ENCODE data around the gene PEAK1. TPM values are rescaled to one million over a fixed set of nuclear protein-coding genes. Genes with fewer than 3 reads are reported as not detected.

The PEAK1 gene
- total RNA-seq, 2 experiments from 2014 or later = 9.2 to 11.0 TPM

- no peak for ATAC-seq (ENCODE audit: poor library complexity)
- POLR2A ChIA-PET = no interaction called here
- Histone ChIP-seq H3K27me3 (ENCODE audit: control insufficient read depth in 1 of 2, insufficient read depth in 2 of 2, low read length in 2 of 2) (no peaks in the 10 kb centered on the region), H3K9me3 (ENCODE audit: control insufficient read depth in 1 of 2, insufficient read depth in 1 of 2, low read length in 2 of 2) (no peaks in the 10 kb centered on the region), H3K4me3 (ENCODE audit: low read length) (no peak overlapping the region), H3K36me3 (ENCODE audit: insufficient read depth, low read length) (no peaks in the 10 kb centered on the region), H3K4me1 (ENCODE audit: insufficient read depth, low read length) (peaks cover 4% of the 10 kb centered on the region), H3K27ac (ENCODE audit: low read depth in 1 of 2, low read length in 2 of 2) (no peak overlapping the region)
- H3K4me1 Mint-ChIP-seq (ENCODE audit: low read depth) = peaks cover 8% of the 10 kb centered on the region
- DNase-seq = no peak
- no peaks in the 10 kb centered on the region for H3K36me3 Mint-ChIP-seq (ENCODE audit: low read depth)
- no peaks in the 10 kb centered on the region for H3K9me3 Mint-ChIP-seq
- H3K27me3 Mint-ChIP-seq = peaks cover 4% of the 10 kb centered on the region
- intact Hi-C loops (cut with DNase I, micrococcal nuclease) = loop anchor here in 1 of 2 experiments (10.0 kb wide), 1 partner anchor 1798 kb away; the partner anchor contains the start of gene MORF4L1
- CTCF ChIA-PET = no interaction called here
- no peak overlapping the region for H3K27ac Mint-ChIP-seq
- TF ChIP-seq CTCF (IDR thresholded peaks at IDR 0.05) = no peak
- H3K4me3 Mint-ChIP-seq = no peak overlapping the region
Observed at GRCh38 chr15:77076323-77076915, 343.5 kb downstream of the PEAK1 start.

- intact Hi-C loops (cut with DNase I, micrococcal nuclease) = loop anchor here in 1 of 2 experiments (10.0 kb wide), 1 partner anchor 1799 kb away; the partner anchor contains the start of gene MORF4L1
- H3K27ac ChIP-seq (ENCODE audit: low read depth in 1 of 2, low read length in 2 of 2) = no peak overlapping the region
- peaks cover 14% of the 10 kb centered on the region for H3K4me1 Mint-ChIP-seq (ENCODE audit: low read depth)
- H3K27me3 ChIP-seq (ENCODE audit: control insufficient read depth in 1 of 2, insufficient read depth in 2 of 2, low read length in 2 of 2) = no peaks in the 10 kb centered on the region
- no peak overlapping the region for H3K4me3 Mint-ChIP-seq
- no peak for TF ChIP-seq CTCF (IDR thresholded peaks at IDR 0.05)
- H3K9me3 Mint-ChIP-seq = no peaks in the 10 kb centered on the region
- no peaks in the 10 kb centered on the region for H3K36me3 ChIP-seq (ENCODE audit: insufficient read depth, low read length)
- H3K4me3 ChIP-seq (ENCODE audit: low read length) = no peak overlapping the region
- no peak for ATAC-seq (ENCODE audit: poor library complexity)
- H3K9me3 ChIP-seq (ENCODE audit: control insufficient read depth in 1 of 2, insufficient read depth in 1 of 2, low read length in 2 of 2) = no peaks in the 10 kb centered on the region
- DNase-seq = no peak
- ChIA-PET POLR2A (no interaction called here), CTCF (no interaction called here)
- peaks cover 4% of the 10 kb centered on the region for H3K27me3 Mint-ChIP-seq
- H3K36me3 Mint-ChIP-seq (ENCODE audit: low read depth) = peaks cover 3% of the 10 kb centered on the region
- H3K4me1 ChIP-seq (ENCODE audit: insufficient read depth, low read length) = peaks cover 9% of the 10 kb centered on the region
- no peak overlapping the region for H3K27ac Mint-ChIP-seq
Observed at GRCh38 chr15:77075528-77075927, 344.4 kb downstream of the PEAK1 start.

GRCh38 chr15:77074350-77074749 is 345.6 kb downstream of the PEAK1 start:
- no peak for ATAC-seq (ENCODE audit: poor library complexity)
- POLR2A ChIA-PET = no interaction called here
- no peak for TF ChIP-seq CTCF (IDR thresholded peaks at IDR 0.05)

More at GRCh38 chr15:77074350-77074749, 345.6 kb downstream of the PEAK1 start:
- Histone ChIP-seq H3K36me3 (ENCODE audit: insufficient read depth, low read length) (no peaks in the 10 kb centered on the region), H3K4me3 (ENCODE audit: low read length) (no peak overlapping the region), H3K27ac (ENCODE audit: low read depth in 1 of 2, low read length in 2 of 2) (no peak overlapping the region), H3K27me3 (ENCODE audit: control insufficient read depth in 1 of 2, insufficient read depth in 2 of 2, low read length in 2 of 2) (no peaks in the 10 kb centered on the region), H3K4me1 (ENCODE audit: insufficient read depth, low read length) (peaks cover 18% of the 10 kb centered on the region), H3K9me3 (ENCODE audit: control insufficient read depth in 1 of 2, insufficient read depth in 1 of 2, low read length in 2 of 2) (no peaks in the 10 kb centered on the region)
- no peaks in the 10 kb centered on the region for H3K9me3 Mint-ChIP-seq
- CTCF ChIA-PET = no interaction called here
- no peak overlapping the region for H3K27ac Mint-ChIP-seq
- DNase-seq = no peak
- peak overlapping the region; percentile 13 for H3K4me3 Mint-ChIP-seq
- peaks cover 4% of the 10 kb centered on the region for H3K27me3 Mint-ChIP-seq
- H3K4me1 Mint-ChIP-seq (ENCODE audit: low read depth) = peaks cover 21% of the 10 kb centered on the region
- intact Hi-C loops (cut with DNase I, micrococcal nuclease) = loop anchor here (5.0 to 10.0 kb wide), 4 partner anchors 142 to 1800 kb away; partner anchors contain the start of genes HMG20A (in 1 of the 2), MORF4L1 (in 1 of the 2), PEAK1 (in 1 of the 2) and RCN2 (in 1 of the 2)
- H3K36me3 Mint-ChIP-seq (ENCODE audit: low read depth) = peaks cover 7% of the 10 kb centered on the region

All from CD4-positive, alpha-beta T cell (primary cell).